AG08395 (cell line): ENCODE measurements around the gene RAPGEF3.

ENCODE experiments used
- DNase-seq: peaks from one replicate; pipeline ENCODE4 v3.0.0; 2012; ENCODE audit warnings: mixed read lengths, low spot score

Gene RAPGEF3

DNA sequence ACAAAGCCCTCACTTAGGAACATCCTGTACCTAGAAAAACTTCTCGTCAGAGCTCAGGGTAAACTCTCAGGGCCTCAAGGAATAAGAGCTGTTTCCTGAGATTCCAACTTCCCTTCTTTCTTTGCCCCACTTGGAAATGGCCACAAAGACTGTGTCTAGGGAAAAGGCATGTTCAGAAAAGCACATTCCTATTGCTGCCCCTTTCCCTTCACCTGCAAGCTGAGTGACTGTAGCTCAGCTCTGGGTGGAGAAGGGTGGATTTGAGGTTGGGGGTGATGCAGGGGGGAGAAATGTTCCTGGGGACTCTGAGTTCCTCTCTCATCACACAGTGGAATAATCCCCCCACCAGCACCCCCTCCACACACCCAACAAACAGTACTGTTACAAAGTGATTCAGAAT lies 40.1 kb downstream of the RAPGEF3 start:
- no peak for DNase-seq

DNA sequence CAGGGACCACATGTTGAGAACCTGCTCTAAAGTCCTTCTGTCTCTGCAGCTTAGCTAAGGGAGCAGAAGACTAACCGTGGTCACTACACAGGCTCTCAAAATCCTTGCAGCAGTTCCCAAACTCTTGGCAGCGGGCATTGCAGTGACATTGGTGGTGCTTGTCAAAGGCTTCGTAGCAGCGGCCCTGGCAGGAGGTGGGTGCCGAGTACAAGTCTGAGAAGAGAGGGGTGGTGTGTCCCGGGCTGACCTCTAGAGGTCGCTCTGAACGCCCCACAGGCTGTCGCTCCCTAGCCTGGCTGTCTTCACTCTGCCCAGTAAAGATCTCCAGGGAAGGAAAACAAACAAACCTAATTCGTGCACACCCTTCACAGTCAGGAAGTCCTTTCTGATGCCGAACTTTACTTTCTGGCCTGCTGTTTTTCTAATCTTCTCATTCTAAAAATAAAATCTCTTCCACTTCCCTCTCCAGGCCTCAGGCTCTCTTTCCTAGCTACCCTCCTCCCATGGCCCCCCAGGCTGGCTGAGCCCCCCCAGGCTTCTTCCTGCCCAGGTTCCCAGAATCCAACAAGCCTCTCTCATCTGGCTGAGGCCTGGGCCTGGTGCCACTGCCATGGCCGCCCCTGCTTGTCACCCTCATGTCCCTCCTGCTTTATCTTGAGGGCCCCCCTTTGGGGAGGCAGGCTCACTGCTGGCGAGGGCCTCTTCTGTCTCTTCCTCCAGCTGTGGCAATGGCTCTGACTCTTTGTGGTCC lies 41.1 kb downstream of the RAPGEF3 start:
- peak; percentile 96 for DNase-seq

DNA sequence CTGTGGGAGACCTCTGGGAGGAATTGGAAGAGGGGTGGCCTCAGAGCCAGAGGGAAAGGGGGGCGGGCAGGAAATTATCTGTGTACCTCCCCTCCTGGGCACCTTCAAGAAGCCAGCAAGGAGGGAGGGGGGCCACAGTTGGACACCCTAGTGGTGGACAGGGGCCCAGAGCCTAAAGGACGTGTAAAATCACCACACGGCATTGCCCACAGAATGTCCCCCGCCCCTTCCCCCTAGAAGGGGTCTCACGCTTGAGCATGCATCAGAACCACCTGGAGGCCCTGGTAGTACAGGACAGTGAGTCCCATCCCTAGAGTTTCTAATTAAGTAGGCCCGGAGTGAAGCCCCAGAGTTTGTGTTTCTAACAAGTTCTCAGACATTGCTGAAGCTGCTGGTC lies 41.6 kb downstream of the RAPGEF3 start:
- DNase-seq: no peak

DNA sequence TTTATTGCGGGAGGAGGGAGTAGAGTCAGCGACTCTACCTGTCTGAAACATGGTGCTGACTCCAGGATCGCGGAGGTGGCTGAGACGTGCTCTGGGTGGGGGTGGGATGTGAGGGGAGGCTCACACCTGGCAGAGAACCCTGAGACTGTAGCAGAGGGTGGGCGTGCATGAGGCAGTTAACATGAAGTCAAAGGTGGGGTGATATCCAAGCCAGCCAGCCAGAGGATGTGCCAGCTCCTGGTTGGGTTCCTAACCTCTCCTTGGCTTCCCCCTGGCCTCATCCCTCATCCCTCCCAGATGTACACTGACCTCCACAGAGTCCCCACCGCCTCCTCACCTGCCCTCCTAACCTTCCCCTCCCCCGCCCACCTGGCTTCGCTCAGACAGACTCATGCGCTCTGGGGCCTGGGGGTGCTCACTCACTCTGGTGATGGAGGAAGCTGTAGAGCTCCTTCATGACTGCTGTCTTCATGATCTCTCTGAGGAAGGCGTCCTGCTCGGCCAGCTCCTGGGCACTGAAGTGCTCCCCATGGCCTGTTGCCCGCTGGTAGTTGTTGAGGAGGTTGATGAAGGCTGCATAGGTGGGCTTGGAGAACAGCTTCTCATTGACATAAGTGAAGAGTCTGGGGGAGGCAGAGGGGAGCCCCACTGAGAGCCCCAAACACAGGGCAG lies 42.7 kb downstream of the RAPGEF3 start:
- no peak for DNase-seq

DNA sequence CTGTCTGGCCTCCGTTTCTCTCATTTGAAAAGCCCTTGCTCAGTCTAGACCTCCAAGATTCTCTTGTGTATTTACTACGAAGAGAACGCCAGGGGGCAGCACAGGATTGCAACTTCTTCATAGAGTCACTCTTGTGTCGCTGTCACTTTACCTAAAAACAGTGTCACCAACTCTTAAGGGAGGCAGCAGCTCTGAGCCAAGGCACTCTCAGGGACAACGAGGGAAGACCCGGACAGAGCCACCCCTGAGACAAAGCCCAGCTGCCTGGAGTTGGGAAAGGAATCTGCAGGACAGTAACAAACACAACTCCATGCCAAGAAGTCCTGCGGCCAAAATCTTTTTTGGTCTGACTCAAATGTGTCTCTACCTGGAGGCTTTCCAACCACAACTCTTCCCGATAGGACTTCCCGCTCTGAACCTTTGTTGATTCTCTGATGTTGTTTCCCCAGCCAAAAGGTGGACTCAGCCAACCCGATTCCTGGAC lies 43.2 kb downstream of the RAPGEF3 start:
- DNase-seq: peak; percentile 67

DNA sequence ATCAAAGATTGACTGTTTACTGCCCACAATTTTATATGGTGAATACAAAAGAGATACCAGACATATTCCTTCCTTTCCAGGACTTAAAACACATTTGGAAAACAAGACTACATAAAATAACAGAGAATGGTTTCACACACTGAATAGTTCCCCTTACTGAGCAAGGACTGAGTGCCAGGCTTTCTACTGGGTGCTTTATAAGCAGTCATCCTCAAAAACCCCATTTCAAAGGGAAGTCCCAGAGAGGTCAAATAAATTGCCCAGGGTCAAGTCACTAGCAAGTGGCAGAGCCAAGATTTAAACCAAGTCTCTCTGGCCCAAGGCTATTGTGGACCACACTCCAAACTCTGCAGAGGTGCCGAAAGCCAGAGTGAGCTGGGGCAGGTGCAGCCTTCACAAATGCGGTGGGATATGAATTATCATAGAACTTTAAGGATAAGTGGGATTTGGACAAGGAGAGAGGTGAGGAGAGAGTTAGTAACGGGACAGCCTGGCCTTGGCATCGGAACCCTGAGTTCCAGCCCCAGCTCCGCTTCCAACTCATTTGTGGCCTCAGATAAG lies 43.8 kb downstream of the RAPGEF3 start:
- no peak for DNase-seq

DNA sequence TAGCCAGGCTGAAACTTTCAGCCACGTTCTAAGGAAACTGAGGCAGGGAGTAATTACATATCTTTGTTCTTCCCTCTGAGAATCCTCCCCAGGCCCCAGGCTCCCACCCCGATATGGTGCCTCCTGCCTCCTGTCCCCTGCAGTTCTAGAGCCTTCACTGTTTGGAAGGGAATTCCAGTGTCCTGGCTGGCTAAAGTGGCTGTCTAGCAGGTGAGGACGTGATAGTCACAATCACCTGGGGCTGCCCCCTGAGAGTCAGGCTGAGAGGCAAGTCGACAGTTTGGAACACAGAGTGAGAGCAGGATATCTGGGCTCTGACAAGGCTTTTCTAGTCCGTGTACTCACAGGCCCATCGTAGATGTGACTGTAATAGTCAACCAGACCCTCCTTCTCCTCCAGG lies 46.5 kb downstream of the RAPGEF3 start:
- DNase-seq: no peak

DNA sequence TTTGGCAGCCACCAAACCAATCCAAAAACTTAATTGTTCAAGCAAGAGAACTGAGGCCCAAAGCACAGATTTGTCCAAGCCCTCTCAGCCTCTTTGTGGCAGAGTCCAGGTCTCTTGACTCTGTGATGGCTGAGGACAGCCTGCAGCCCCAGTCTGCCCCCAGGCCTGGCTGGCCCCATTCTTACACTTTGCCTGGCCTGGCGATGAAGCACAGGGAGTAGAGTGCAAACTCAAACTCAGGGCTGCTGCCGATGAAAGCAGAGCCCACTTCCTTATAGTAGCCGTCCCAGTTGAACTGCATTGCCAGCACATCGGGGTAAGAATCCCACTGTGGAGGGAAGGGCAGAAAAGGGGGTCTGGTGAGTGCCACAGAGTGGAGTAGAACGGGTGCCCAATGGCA lies 47.2 kb downstream of the RAPGEF3 start:
- DNase-seq: no peak

DNA sequence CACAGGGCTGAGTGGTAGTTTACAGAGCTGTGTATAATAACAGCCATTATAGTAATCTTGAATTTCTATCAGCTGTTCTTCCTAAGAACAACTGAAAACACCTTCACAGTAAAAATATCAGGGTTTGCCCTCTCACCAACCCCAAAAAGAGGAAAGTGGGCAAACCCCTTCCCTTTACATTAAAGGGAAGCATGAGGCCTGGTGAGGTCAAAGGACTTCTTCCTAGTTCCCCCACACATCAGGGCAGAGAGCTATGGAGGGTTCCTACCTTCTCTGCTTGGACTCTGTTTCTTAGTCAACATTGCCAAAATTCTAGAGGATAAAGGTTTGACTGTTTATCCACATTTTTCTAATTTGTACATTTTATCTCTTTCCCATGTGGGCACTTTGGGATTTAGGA lies 48.4 kb downstream of the RAPGEF3 start:
- DNase-seq: no peak

DNA sequence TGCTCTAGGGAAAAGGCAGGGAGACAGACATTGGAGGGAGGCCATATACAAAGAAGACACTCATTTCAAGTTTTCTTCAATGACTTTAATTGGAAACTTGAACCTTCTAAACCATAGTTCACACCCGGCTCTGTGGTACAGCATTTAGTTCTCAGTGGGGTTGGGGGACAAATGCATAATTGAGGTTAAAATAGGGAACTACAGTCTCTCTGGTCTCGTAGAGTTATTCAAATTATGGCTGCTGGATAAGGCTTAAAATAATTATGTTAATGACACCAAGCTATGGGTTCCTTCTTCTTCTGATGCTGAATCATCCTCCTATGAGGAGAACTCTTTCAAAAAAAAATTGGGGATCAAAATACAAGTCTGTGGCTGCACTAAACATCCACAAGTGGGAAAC lies 49.0 kb downstream of the RAPGEF3 start:
- DNase-seq: no peak

DNA sequence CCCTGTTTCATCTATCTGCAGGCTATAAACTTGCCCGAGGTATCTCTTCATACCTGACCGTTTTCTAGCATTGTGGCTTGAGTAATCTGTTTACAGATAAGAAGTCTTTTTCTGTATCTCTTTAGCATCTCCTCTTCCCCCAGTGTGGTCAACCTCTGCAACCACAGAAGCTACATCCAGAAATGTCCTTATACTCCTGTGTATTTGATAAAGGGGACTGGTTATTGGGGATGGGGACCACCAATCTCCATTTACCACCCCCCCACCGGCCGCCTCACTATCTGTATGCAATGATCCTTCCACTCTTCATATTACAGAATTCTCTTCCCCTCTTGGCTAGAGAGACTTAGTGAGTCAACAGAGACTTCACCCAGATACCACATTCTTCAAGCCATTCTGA lies 49.4 kb downstream of the RAPGEF3 start:
- DNase-seq: no peak

DNA sequence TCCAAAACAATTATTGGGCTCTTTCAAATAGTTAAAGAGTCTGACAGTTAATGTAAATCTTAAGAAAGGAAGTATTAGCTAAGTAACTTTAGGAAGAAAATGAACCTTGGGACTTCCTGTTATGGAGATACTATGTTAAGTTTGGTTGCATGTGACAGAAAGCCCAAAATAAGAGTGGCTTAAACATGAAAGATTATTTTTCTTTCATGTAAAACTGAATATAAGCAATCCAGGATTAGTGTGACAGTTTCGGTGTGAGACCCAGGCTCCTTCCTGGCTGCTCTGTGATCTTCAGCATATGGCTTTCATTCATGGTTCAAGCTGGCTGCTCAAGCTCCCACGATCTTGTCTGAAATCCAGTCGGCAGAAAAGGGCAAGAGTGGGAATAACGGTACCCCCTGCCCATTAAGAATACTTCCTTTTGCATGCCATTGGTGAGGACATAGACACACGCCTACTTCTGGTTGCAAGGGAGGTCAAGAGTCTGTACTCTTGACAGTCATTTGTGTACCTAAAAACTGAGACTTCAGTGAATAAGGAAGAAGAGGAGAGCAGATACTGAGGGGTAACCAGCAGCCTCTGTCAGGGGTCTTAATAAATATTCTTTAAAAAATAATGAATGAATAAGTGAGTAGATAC lies 50.7 kb downstream of the RAPGEF3 start:
- no peak for DNase-seq

DNA sequence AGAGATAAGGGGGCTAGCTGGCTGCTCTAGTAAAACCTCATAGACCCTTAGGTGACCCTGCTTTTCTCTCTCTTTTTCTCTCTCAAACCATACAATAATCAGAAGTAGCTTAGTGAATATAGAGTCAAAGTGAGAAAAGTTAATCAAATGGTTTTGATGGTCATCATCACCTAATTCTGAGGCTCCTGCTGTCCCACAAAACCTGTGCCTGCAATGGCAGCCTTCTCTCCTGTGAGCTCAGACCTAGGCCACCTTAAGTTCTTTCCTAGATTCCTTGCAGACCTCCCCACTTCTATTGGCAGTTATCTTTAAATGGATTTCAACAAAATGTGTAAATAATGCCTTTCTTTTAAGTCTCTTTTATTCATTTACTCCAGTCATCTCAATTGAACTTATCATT lies 51.3 kb downstream of the RAPGEF3 start:
- DNase-seq: no peak

DNA sequence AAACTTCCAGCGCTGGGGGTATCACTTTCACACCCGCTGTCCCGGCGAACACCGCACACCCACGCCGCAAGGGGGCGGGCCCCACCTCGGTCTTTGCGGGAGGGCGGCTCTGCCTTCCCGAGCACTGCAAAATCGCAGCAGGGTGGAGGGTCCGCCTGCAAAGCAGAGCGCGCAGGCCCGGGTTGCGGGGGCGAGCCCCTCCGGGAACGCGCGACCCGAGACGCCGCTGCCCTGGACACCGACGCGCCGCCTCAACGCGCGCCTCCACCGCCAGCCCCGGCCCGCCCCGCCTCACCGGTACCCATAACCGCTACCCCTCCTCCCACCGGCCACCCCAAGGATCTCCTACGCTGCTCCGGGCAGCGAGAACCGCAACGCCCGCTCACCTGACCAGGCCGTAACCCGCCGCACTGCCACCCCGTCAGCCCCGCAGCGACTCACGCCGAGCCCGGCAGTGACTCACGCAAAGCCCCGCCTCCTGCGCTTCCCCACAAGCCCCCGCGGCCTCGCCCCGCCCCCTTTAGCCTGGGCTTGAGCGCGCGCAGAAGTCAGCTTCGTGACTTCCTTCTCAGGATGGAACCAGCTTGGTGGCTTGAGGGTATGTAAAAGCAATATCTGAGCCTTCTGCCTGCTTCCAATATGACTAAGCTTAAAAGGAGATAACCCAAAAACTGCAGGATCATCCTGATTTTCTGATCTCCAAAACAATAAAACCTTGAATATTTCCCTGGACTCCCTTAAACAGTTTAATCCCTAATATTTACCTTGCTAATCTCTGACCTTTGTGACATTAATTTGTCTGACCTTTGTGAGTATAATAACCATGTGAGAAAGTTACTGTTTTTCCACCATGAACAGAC lies 52.9 kb downstream of the RAPGEF3 start, which contains the start of gene RPAP3:
Gene RPAP3 (minus strand): TSS at position 465 of the 860 bp plus-strand sequence. CDS start 3,190 bp downstream, outside the sequence.
- peak; percentile 97 for DNase-seq

DNA sequence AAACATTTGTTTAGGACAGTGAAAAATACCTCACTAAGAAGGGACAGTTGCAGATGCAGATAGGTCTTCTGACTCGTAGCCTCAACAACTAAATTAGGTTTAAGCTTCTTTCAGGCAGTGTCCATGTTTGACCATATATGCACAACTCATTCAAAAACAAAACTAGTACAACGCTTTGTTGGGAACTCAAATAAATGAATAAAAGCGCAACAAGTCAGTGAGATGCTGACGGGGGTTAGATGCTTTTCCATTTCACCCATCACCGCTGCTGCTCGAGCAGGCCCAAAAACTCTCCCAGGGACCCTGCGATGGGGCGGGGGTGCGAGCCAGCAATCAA lies 53.5 kb downstream of the RAPGEF3 start:
- DNase-seq: no peak

DNA sequence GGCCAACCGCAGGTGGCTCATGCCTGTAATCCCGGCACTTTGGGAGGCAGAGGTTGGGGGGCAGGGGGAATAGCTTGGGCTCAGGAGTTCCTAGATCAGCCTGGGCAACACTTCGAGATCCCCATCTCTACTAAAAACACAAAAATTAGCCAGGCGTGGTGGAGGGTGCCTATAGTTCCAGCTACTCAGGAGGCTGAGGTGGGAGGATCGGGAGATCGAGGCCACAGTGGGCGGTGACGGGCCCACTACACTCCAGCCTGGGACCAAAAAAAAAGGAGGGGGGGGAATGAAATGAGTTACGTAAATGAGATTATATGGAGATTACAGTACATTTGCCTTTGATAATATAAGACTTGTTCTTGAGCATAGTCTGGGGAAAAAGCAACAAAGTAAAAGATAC lies 54.0 kb downstream of the RAPGEF3 start:
- DNase-seq: no peak

DNA sequence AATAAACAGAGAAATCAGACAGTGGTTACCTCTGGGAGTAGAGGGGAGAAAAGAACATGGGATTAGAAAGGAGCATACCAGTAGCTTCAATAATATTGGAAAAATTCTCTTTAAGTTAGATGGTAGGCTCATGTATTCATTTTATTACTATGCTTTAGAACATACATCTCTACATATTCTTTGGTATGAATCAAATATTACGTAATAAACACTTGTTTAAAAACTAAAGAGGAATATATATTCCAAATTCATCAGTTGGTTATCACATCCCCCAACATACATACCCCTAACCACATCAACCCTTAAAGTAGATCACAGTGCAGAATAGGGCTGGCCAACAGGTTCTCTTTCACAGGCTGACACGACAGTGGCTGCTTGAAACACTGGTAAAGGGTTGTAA lies 58.4 kb downstream of the RAPGEF3 start:
- no peak for DNase-seq

DNA sequence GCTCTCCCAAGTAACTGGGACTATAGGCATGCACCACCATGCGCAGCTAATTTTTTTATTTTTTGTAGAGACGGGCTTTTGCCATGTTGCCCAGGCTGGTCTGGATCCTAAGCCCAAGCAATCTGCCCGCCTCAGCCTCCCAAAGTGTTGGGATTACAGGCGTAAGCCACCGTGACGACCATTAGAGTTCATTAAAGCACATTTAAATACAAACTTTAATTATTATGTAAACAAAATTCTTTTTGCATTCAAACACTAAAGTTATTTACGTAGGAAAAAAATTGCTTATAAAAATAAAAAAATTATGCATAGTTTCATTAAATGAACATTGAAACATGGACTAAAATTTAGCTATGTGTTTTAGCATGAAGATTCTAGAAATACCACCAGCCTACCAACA lies 60.0 kb downstream of the RAPGEF3 start:
- DNase-seq: no peak

DNA sequence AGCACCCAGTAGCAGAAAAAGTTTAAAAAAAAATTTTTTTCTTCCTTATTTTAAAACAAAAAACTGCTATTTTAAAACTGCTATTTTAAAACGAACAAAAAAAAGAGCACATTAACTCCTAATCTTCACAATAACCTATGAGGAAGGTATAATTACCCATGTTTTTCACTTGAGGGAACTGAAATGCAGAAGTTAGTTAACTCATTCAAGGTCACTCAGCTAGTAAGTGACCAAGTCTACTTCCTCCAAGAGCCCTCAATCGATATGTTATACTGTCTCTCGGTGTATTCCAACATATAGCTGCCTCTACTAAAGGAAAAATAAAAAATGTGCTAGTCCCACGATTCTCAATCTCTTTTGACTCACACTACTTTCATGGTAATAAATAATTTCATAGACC lies 60.6 kb downstream of the RAPGEF3 start:
- no peak for DNase-seq

DNA sequence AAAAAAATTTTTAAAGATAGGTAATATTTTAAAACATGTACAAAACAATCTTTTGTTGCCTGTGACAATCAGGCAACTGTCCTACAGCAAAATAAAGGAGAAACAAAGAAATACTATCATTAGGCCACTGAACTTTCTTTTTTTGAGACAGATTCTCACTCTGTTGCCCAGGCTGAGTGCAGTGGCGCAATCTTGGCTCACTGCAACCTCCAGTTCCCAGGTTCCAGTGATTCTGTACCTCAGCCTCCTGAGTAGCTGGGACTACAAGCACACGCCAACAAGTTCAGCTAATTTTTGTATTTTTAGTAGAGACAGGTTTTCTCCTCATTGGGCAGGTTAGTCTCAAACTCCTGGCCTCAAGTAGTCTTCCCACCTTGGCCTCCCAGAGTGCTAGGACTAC lies 69.5 kb downstream of the RAPGEF3 start:
- DNase-seq: no peak

DNA sequence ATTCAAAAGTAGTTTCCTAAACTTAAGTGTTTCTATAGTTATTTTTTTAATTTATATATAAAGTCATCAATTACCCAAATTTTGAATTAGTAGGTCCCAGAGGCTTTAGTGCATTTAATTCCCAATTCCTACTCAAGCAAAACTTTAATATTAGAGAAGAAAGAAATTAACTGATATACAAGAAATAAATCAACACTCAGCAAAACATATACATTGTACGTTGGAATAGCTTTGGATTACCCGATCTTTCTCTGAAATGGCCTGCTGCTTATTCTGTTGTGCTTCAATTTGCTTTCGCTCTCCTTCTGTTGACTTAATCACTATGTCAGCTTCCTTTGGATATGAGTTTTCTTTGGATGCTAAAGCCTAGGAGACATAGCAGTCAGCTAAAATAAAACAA lies 71.0 kb downstream of the RAPGEF3 start:
- no peak for DNase-seq

DNA sequence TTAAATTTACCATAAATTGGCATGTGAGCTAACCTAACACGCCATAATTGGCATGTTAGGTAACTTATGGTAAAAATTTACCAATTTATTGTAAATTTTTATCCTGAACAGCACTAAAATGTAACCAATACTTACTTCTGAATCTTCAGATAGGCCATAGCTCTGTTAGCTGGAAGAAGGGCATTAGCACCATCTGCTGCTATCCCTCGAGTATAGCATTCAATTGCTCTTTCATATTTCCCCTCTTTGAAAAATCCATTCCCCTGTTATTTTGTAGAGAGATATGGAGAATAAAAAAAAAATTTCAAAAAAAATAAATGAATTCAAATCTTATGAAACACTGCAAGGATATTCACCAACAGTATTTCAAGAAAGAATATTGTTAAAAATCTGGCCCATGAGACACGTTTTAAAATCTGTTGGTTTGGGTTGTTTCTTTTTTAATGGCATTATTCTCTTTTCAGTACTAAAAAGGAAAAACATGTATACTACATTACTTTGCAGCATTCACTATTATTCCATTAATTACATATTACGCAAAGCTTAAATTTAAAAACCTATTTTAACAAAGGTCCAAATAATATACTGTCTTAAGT lies 71.9 kb downstream of the RAPGEF3 start:
- DNase-seq: peak; percentile 72
